G401.6 (cell line): ENCODE measurements around the gene CD247.
"Not testable (repeated sequence)": the region's sequence is repeated elsewhere in the genome, so short reads cannot be mapped to it uniquely, and the experiment has no call there.

Source experiments
- FAIRE-seq: peaks from 2 replicates; lab custom pipeline; 2012; peaks lifted over from hg19 to GRCh38; lab: Jason Lieb, UNC

CD247 gene

DNA sequence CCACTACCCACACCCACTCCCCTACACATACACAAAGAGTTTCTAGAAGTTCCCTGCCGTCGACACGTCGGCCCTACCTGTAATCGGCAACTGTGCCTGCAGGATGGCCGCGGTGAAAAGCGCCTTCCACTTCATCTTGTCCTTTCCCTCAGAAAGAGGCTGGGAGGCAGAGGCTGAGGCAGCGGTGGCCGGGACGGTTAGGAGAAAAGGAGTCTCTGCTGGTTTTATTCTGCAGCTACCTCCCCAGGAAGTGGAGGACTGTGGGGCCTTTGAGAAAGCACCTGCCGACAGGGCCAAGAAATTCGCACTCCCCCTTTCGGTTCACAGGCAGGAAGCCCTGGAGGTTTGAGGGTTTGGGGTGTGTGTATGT is at the start of gene CD247:
Gene CD247, minus strand, starts transcription at position 199 of the 370 bp plus-strand sequence. Its CDS starts 64 bp downstream, at position 135.
- no peak for FAIRE-seq

DNA sequence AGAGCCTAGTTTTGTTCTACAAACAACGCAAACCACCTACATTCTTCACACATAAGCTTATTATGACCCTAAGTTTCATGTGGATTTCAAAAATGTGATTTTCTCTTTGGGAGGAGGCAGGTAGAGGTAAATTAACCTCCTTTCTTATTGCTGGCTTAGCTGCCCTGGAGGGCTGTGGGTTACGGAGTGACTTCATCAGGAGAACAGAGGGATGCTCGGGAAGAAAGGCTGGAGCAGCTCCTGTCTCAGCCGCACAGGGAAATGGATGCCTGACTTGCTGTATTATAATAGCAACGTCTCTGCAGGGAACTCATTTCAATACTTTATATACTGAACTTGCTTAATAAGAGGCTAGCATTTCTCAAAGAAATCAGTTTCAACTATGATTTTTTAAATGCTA is 49.3 kb upstream of the CD247 start:
- no peak for FAIRE-seq

DNA sequence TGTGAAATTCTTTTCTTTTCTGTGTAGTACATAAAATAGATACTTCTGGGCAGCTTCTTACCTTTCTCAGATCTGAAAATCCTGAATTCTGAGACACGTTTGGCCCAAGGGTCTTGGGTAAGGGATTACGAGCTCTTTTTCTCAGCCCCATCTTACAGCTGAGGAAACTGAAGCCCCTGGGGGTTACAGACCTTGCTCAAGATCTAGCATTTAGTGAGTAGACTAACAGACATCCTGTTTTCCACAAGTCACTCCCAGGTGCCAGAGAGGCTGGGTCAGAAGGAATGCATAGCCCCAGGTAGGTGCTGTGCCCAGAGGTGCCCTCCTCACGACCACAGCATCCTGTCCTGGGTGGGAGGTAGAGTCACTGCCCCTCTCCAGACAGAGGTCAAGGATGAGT is 48.4 kb upstream of the CD247 start:
- FAIRE-seq: no peak

DNA sequence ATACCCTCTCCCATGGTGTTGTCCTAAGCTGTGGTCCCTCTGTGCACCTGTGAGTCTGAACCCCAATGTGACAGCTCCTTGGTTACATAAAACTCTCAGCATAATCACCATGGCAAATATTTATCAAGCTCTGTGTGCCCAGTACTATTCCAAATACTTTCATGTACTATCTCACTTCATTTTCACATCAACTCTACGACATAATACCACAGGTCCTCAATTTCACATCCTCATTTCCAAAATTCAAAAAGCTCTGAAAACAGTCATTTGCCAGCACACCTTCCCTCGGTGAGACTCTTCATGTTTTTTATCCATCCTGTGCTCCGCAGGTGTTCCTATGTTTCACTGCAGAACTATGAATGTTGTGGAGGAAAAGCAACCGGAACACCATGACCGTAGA is 47.6 kb upstream of the CD247 start:
- no peak for FAIRE-seq

DNA sequence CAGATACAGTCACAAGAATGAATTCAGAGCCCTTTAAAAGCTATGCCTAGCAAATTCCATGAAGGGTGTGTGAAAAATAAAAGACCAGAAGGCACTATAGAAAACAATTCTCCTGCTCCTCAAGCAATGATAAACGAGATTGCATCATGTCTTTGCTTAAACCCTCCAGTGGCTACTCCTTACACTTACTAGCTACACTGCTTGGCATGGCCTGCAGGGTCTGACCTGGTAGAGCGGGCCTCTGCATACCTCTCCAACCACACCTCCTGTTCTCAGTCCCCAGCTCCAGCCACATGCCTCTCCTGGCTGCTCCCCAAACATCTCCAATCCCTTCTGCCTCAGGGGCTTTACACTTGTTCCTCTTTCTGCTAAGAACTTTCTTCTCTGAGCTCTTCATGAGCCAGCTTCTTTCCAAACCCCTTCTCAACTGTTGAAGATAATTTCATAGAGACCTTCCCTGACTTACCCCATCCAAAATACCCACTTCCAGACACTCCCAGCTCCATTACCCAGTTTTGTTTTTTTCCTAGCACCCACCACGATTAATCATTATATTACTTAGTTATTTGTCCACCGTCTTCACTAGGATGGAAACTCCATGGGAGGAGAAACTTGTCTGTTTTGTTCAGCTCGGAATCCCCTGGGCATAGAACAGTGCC is 46.4 kb upstream of the CD247 start:
- no peak for FAIRE-seq

DNA sequence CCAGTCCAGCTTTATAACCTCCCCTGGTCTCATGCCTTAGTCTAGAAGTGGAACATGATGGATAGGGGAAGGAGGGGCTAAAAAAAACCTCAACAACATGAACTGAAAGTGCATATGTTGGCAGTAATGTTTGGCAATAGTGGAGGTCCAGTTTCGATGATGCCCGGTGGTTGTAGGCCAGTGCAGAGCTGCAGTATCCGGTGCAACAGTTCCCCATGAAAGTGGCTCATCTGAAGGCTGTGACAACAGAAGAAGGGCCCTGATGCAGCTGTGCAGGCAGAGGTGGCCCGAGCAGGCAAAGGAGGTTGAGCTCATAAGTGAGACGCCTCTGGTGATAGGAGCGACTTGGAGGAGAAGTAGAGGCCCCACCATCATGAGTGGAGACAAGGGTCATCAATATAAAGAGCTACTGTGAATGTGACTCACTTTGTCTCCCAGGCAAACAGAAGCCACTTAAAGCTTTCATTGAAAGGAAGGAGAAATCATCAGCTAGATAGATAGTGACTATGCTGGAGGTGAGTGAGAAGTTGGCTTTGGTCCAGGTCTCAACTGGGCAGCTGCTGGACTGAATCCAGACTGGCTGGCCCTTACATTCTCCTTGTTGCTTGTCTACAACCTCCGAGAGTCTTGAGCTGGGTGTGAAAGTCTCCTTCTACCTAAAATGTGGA is 45.4 kb upstream of the CD247 start:
- no peak for FAIRE-seq

DNA sequence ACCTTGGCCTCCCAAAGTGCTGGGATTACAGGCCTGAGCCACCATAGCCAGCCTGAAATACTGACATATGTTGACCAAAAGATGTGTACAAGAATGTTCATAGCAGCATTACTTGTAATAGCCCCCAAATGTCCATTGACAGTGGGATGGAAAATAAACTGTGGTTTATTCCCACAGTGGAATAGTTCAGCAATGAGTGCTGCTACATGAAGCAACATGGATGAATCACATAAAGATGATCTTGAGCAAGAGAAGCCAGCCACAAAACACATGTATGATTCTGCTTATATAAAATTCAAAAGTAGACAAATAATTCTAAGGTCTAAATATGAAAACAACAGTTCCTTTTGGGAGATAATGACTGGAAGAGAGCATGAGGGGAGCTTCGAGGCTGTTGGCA is 44.4 kb upstream of the CD247 start:
- no peak for FAIRE-seq

DNA sequence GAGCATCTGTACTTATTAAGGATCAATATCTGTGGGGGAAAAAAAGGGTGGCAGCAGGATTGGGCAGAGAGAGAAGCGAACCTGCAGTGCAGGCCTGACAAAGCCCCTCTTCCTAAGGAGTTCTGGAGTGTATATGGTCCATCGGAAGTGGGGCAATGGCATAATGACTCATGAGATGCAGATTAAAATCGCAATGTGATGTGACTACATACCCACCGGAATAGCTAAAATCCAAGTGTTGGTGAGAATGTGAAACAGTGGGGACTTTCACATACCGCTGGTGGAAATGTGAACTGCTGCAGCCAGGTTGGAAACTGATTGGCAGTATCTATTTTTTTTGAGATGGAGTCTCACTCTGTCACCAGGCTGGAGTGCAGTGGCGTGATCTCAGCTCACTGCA is 43.4 kb upstream of the CD247 start:
- FAIRE-seq: no peak

DNA sequence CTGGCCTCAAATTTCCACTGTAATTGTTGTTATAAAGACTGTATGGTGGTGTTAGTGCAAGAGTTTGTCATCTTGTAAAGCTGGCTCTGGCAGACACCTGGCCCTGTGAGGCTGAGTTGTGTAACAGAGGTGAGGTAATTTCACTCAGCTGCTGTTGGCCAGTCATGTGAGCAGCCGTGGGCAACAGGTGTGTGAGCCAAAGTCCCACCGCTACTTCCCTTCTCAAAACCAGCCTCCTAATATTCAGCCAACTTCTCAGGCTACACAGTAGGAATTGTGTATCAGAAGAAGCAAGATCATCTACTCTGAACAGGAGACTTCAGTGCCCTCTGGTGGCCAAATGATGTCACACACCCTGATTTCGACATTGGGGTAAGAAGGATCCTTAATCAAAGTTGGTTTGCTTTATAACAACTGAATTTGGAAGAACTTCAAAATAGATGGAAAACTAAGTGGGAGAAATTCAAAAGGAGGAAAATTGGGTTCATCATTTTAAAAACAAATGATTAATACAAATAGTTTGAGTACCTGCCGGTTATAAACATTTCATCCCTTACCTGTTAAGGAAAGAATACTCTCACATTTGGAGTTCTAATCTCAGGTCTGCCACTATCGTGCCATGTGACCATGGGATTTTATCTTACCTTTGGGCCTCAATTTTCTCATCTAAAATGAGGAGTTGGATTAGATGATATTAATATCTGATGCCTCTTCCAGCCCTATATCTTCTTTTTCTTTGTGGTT is 37.8 kb upstream of the CD247 start:
- FAIRE-seq: peak; percentile 97

DNA sequence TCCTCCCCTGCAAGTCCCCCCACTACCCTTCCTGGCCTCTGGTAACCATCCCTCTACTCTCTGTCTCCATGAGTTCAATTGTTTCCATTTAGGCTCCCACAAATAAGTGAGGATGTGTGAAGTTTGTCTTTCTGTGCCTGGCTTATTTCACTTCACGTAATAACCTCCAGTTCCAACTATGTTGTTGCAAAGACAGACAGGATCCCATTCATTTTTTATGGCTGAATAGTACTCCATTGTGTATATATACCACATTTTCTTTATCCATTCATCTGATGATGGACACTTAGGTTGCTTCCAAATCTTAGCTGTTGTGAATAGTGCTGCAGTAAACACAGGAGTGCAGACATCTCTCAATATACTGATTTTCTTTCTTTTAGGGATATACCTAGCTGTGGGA is 36.7 kb upstream of the CD247 start:
- FAIRE-seq: not testable (repeated sequence)

DNA sequence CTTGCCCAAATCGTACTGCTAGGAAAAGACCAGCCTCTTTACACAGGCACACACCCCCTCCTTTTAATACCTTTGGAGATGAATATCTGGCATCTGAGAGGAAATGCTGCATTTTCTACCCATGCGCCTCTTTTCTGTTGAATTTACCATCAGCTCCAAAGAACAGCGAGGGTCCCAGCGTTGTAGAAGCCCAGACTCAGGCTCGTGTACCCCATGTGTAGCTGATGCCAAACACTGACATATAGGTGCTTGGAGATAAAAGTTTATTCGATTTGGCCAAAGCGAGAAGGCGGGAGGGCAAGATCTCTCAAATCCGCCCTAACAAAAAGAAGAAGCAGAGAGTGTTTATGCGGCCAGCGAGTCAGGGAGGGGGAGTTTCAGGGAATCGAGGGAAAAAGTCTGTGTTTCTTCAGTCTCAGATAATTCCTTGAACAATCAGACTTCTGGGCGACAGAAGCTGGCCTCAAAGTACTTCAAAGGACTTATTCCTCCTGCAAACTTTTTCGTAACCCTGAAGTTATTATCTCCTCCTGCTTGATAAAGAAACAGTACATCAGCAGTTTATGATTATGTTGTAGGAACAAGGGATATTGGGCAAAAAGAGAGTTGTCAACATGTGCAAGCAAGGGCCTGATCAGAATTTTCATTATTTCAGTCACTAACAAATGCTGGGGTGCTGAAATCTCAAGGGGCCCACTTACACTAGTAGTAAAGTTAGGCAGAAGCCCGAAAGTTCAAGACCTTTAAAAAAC is 35.9 kb upstream of the CD247 start:
- FAIRE-seq: no peak

DNA sequence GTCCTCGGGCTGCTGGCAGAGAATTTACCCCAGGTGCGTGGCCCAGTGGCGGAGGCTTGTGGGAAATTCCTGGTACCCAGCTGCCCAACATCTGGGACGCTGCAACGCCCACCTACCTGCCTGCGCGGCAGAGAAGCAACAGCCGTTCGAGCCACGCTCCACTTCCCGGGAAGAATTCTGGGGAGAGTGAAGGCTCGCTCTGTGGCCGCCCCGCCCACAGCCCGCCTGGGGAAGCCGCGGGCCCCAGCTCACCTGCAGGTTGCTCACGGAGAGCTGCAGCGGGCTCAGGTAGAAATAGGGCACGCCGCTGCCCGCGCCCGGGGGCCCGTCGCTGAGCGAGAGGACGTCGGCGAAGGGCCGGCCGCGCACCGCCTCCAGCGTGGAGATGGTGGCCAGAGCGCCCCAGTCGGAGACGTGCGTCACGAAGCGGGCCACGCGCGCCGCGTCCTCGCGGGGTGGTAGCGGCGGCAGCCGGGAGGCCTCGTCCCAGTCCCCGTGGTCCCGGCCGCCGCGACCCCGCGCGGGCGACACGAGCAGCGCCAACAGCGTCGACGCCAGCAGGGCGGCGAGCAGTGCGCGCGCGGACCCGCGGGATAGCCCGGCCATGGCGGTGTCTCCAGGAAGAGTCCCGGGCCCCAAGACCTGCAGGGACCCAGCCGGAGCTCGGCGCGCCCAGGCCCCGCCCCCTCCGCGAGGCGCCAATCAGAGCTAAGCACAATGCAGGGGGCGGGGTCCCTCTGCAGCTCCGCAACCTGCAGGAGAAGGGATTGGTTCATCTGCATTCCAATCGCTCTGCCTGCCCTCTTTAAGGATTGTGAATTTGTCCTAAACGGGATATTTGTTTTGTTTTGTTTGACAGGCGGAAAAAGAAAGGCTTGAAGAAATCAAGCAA is 35.1 kb upstream of the CD247 start, which contains the start of gene CREG1:
Gene CREG1, minus strand, starts transcription at position 627 of the 892 bp plus-strand sequence.
- peak; percentile 98 for FAIRE-seq

DNA sequence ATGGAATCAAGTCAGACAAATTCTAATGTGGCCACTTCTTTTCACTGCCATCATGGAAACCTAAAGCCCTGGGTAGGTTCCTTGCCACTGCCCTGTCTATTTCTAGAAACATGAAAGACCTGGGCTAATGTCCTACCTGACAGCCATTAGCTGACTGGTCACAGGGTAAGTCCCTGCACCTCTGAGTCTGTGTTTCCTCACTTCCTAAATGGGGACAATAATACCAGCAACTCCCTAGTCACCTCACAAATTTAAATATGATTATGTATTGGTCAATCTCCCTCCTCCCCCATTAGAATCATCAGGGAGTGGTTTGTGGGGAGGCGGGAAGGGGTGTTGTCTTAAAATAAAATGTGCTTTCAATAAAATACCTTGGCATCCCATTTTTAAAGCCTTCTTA is 33.0 kb upstream of the CD247 start:
- FAIRE-seq: no peak

DNA sequence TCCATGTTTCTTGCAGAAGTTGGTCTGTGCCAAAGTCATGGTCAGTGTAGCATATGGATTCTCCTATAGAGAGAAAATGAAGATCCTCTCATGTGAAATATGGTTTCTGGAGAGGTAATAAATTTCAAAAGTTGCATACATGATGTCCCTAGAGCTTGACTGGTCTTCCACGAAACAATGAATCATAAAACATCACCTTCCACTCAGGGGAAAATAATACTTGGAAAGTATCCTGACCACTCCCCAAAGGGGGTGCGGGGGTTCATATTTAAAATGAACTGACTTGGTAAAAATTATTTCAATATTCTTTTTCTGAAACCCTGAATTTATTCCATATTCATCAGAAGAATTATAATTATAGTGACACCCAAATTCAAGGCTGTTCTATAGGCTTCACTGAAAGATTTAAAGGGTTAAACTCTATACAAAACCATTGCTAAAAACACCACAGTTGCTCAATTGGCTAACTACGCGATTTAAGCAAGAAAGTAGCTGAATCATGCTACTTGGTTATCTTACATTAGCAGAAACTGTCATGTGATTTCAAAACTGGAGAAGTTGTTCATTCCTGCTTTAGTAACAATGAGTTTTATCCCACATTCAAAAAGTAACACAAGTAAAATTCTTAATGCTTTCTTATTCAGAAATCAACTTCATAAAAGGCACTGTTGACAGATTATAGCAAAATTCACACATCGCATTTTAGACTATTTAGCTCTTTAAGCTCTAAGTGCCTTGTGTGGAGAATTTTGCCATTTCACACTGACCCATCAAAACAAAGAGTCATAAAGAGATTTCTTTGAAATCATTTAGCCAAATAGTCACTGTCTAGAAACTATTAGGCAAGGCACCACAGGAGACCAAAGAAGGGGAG is 30.0 kb upstream of the CD247 start:
- peak; percentile 42 for FAIRE-seq

DNA sequence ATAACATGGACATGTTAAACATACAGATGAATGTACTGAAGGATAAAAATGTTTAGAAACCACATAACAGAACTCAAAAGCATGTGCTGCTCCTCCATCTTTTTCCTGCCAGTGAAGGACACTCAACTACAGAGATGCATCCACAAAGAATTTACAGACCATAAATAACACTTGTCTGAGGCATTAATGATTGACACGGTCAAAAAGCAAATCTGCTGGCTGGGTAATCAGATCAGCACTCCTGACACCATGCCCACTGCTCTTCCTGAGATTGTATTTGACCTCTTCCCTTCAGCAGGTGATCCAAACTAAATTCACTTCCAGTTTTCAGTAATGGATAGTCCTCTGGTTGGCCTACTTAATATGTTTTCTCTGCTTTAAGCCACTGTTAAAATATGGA is 28.6 kb upstream of the CD247 start:
- FAIRE-seq: no peak

DNA sequence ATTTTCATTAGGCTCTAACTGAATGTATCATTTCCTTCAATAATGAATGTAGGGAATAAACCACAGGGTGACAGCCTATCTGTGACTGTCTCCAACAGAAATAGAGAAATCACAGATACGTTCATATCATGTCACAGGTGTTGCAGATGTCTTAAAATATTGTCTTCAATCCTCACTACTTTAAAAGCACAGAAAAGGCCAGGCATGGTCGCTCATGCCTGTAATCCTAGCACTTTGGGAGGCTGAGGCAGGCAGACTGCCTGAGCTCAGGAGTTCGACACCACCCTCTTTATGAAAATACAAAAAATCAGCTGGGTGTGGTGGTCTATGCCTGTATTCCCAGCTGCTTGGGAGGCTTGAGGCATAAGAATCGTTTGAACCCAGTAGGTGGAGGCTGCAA is 27.0 kb upstream of the CD247 start:
- no peak for FAIRE-seq

DNA sequence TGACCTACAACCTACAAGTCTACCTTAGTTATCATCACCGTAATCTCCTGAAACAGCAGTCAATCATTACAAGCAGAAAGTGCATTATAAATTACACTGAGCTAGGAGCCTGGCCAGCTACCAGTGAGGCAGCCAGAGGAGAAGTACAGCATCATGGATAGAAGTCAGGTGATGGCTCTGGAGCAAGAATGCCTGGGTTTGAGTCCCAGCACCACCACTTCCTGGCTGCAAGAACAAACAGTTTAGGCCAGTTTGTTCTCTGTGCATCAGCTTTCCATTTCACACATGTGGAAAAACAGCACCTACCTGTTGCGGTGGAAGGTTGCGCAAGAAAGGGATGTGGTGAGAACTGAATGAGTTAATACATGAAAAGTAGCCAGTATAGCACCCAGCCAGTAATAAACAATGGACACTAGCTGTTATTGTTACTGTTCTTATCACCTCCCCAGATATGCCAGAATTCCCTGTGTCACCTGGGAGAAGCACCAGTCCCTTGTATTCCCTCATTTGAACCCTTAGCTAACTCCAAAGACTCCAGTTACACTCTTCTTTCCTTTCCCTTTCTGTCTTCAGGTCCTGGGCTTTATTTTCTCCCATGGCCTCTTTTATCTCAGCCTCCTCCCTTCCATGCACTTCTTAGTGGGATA is 26.2 kb upstream of the CD247 start:
- no peak for FAIRE-seq

DNA sequence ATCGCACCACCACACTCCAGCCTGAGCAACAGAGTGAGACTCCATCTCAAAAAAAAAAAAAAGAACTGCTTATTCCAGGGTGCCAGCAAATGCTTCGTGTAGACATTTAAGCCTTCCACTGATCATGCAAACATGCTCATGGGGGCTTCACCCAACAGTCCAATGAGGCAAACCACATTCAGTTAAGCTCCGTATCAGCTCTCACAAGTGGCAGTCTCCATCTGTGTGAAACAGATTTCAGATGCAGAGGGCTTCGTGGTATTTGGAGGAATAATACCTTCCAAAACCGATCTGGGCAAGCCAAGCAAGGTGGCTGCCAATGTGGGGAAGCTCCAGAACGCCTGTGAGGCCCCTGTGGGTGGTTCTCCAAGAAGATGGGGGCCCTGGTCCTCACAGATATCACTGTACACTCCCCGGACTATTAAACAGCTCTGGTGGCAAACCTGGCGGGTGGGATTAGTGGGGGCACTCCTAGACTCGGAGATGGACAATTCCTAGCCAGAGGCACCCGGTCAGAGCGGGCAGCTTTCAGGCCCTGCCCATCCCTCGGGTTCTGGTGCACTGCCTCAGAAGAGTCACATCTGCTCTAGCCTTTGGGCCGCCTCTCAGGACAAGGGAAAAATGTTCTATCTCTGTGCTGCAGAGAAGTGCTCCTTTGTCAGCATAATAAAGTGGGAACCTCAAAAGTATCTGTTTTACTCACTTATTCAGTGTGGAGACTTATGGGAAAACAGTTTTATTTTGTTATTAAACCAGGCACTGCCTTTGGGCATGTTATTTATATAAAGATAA is 25.1 kb upstream of the CD247 start:
- no peak for FAIRE-seq
